Mesenchymal stem cell (in vitro differentiated cells and primary cell): ENCODE results near the gene TAS2R39.
"Not testable (repeated sequence)": the region's sequence is repeated elsewhere in the genome, so short reads cannot be mapped to it uniquely, and the experiment has no call there.

ENCODE experiments used
- DNase-seq: peaks from one replicate; pipeline ENCODE4 v3.0.0-alpha.2; 2013
- H2AFZ ChIP-seq: one replicate; pipeline ENCODE4 v1.6.1; 2013; ENCODE audit warnings: low read depth, mild to moderate bottlenecking, control low read depth, inconsistent platforms, low read length, moderate library complexity
- H2AK5ac ChIP-seq: 2 replicates; pipeline ENCODE4 v1.6.1; 2013; ENCODE audit warnings: low read length, moderate library complexity, mild to moderate bottlenecking, inconsistent platforms; ENCODE audit not compliant: severe bottlenecking
- H2BK120ac ChIP-seq: one replicate; pipeline ENCODE4 v1.6.1; 2013; ENCODE audit warnings: low read depth, mild to moderate bottlenecking, inconsistent platforms, low read length, moderate library complexity
- H2BK12ac ChIP-seq, 2 experiments: one replicate each; pipeline ENCODE4 v1.6.1; 2013; ENCODE audit warnings: inconsistent platforms in 2 of 2, low read length in 2 of 2, mild to moderate bottlenecking in 2 of 2, moderate library complexity in 2 of 2, control low read depth in 1 of 2
- H2BK15ac ChIP-seq: one replicate; pipeline ENCODE4 v1.6.1; 2013; ENCODE audit warnings: mild to moderate bottlenecking, low read depth, inconsistent platforms; ENCODE audit not compliant: poor library complexity, severe bottlenecking
- H2BK5ac ChIP-seq: 2 replicates; pipeline ENCODE4 v1.6.1; 2013; ENCODE audit warnings: low read depth, mild to moderate bottlenecking, low read length, control low read depth, inconsistent platforms; ENCODE audit not compliant: poor library complexity, severe bottlenecking
- H3K14ac ChIP-seq, 2 experiments: one replicate each; pipeline ENCODE4 v1.6.1; 2013; ENCODE audit warnings: inconsistent platforms in 2 of 2, low read length in 2 of 2, control low read depth in 1 of 2, mild to moderate bottlenecking in 1 of 2, moderate library complexity in 1 of 2
- H3K18ac ChIP-seq, 2 experiments: one replicate each; pipeline ENCODE4 v1.6.1; 2013; ENCODE audit warnings: inconsistent platforms in 2 of 2, low read length in 2 of 2, control low read depth in 1 of 2, low read depth in 1 of 2, mild to moderate bottlenecking in 1 of 2
- H3K23ac ChIP-seq, 2 experiments: one replicate each; pipeline ENCODE4 v1.6.1; 2013; ENCODE audit warnings: inconsistent platforms in 2 of 2, low read length in 2 of 2, mild to moderate bottlenecking in 2 of 2, moderate library complexity in 2 of 2, control low read depth in 1 of 2
- H3K27ac ChIP-seq: 2 replicates; pipeline ENCODE4 v1.5.1; 2013; ENCODE audit warnings: mild to moderate bottlenecking, moderate library complexity, low read length, control low read depth, inconsistent platforms; ENCODE audit not compliant: poor library complexity, severe bottlenecking
- H3K27me3 ChIP-seq, 2 experiments: 2 replicates each; pipeline versions ENCODE4 v1.6.1 to v1.7.0; 2013; ENCODE audit warnings: low read length in 2 of 2, mild to moderate bottlenecking in 2 of 2, moderate library complexity in 2 of 2, control low read depth in 1 of 2, inconsistent platforms in 1 of 2; ENCODE audit not compliant: control insufficient read depth in 1 of 2, insufficient read depth in 1 of 2
- H3K36me3 ChIP-seq, 2 experiments: 2 replicates each; pipeline versions ENCODE4 v1.6.1 to v1.7.0; 2013; ENCODE audit warnings: low read length in 2 of 2, control low read depth in 1 of 2, inconsistent platforms in 1 of 2, low read depth in 1 of 2, mild to moderate bottlenecking in 1 of 2; ENCODE audit not compliant: insufficient read depth in 2 of 2, control insufficient read depth in 1 of 2
- H3K4ac ChIP-seq, 2 experiments: one replicate each; pipeline ENCODE4 v1.6.1; 2013; ENCODE audit warnings: inconsistent platforms in 2 of 2, low read length in 2 of 2, mild to moderate bottlenecking in 2 of 2, moderate library complexity in 2 of 2, control low read depth in 1 of 2, low read depth in 1 of 2
- H3K4me1 ChIP-seq: 2 replicates; pipeline ENCODE4 v1.6.1; 2013; ENCODE audit warnings: low read depth, low read length, control low read depth; ENCODE audit not compliant: control insufficient read depth, insufficient read depth
- H3K4me2 ChIP-seq: 2 replicates; pipeline ENCODE4 v1.6.1; 2013; ENCODE audit warnings: low read length, mild to moderate bottlenecking, inconsistent platforms; ENCODE audit not compliant: poor library complexity, severe bottlenecking
- H3K4me3 ChIP-seq, 2 experiments: 2 replicates each; pipeline versions ENCODE4 v1.5.1 to v1.7.0; 2013; ENCODE audit warnings: low read length in 2 of 2, mild to moderate bottlenecking in 2 of 2, control low read depth in 1 of 2, low read depth in 1 of 2; ENCODE audit not compliant: insufficient read depth in 1 of 2
- H3K79me1 ChIP-seq: replicated peaks from 2 replicates; pipeline ENCODE4 v1.6.1; 2013; ENCODE audit warnings: mild to moderate bottlenecking, control low read depth, low read length, inconsistent platforms; ENCODE audit not compliant: poor library complexity, severe bottlenecking
- H3K9ac ChIP-seq: 2 replicates; pipeline ENCODE4 v1.7.0; 2013; ENCODE audit warnings: mild to moderate bottlenecking, low read length, moderate library complexity
- H3K9me3 ChIP-seq: 2 replicates; pipeline ENCODE4 v1.7.0; 2013; ENCODE audit warnings: mild to moderate bottlenecking, low read length; ENCODE audit not compliant: control insufficient read depth
- H4K8ac ChIP-seq: one replicate; pipeline ENCODE4 v1.6.1; 2013; ENCODE audit warnings: inconsistent platforms, mild to moderate bottlenecking, low read length, moderate library complexity
- H4K91ac ChIP-seq: one replicate; pipeline ENCODE4 v1.6.1; 2013; ENCODE audit warnings: mild to moderate bottlenecking, low read length, inconsistent platforms
- WGBS: methylation state at CpG from one replicate; pipeline ENCODE4 v1.1.7; 2013; ENCODE audit warnings: mixed read lengths; 5-methylcytosine and 5-hydroxymethylcytosine counted together

TAS2R39 gene

GRCh38 chr7:143176128-143176527, 7.1 kb upstream of the TAS2R39 start:
- 94% methylated on average over 2 of the region's 5 CpGs for WGBS

GRCh38 chr7:143177374-143178119, 5.7 kb upstream of the TAS2R39 start:
- DNase-seq = no peak
- Histone ChIP-seq H3K4me1 (no peaks in the 10 kb centered on the region), H3K4me2 (no peak overlapping the region), H3K4ac (no peak overlapping the region), H4K91ac (no peak overlapping the region), H2BK120ac (no peak overlapping the region), H2BK5ac (no peak overlapping the region), H2BK12ac (no peak overlapping the region), H2AFZ (no peak overlapping the region), H3K9ac (no peak overlapping the region), H3K4me3 (no peak overlapping the region), H3K36me3 (no peaks in the 10 kb centered on the region), H3K27ac (no peak overlapping the region), H3K14ac (no peak overlapping the region), H3K9me3 (peaks cover 14% of the 10 kb centered on the region), H2AK5ac (no peak overlapping the region), H4K8ac (no peak overlapping the region), H3K23ac (no peak overlapping the region), H3K79me1 (no peaks in the 10 kb centered on the region), H2BK15ac (no peak overlapping the region), H3K18ac (no peak overlapping the region), H3K27me3 (peaks cover 0 to 3% of the 10 kb centered on the region in 2 experiments)
- 67% methylated on average over 1 of the region's 2 CpGs for WGBS

More at GRCh38 chr7:143176128-143176527, 7.1 kb upstream of the TAS2R39 start:
- Histone ChIP-seq H3K9ac (no peak overlapping the region), H2BK5ac (no peak overlapping the region), H2BK15ac (no peak overlapping the region), H4K91ac (no peak overlapping the region), H2BK12ac (no peak overlapping the region), H2AFZ (no peak overlapping the region), H3K36me3 (no peaks in the 10 kb centered on the region), H3K4ac (no peak overlapping the region), H3K14ac (no peak overlapping the region), H2AK5ac (no peak overlapping the region), H3K18ac (no peak overlapping the region), H3K9me3 (peaks cover 14% of the 10 kb centered on the region), H3K79me1 (no peaks in the 10 kb centered on the region), H3K27ac (no peak overlapping the region), H2BK120ac (no peak overlapping the region), H3K4me2 (no peak overlapping the region), H3K4me1 (no peaks in the 10 kb centered on the region), H3K4me3 (no peak overlapping the region), H3K23ac (no peak overlapping the region), H3K27me3 (no peaks in the 10 kb centered on the region), H4K8ac (no peak overlapping the region)
- DNase-seq = no peak

GRCh38 chr7:143180771-143181170, 2.4 kb upstream of the TAS2R39 start:
- not testable (repeated sequence) for H4K8ac ChIP-seq, H3K4me2 ChIP-seq, H3K23ac ChIP-seq, H3K27ac ChIP-seq, H3K79me1 ChIP-seq, H2BK5ac ChIP-seq, H2AK5ac ChIP-seq, H3K4me1 ChIP-seq, H3K36me3 ChIP-seq, H2BK15ac ChIP-seq, H2BK120ac ChIP-seq, H3K4ac ChIP-seq, H3K9ac ChIP-seq, H3K18ac ChIP-seq, DNase-seq, H3K14ac ChIP-seq, H3K4me3 ChIP-seq, H3K27me3 ChIP-seq, H4K91ac ChIP-seq, H2BK12ac ChIP-seq, H2AFZ ChIP-seq
- 100% methylated on average over 2 of the region's 4 CpGs for WGBS
- peaks cover 14% of the 10 kb centered on the region for H3K9me3 ChIP-seq

GRCh38 chr7:143181349-143181748, 1.9 kb upstream of the TAS2R39 start:
- Histone ChIP-seq H3K36me3 (no peaks in the 10 kb centered on the region), H4K8ac (no peak overlapping the region), H3K27ac (no peak overlapping the region), H3K4me2 (no peak overlapping the region), H2AK5ac (no peak overlapping the region), H3K4me1 (no peaks in the 10 kb centered on the region), H3K4me3 (no peak overlapping the region), H3K27me3 (peaks cover 0 to 3% of the 10 kb centered on the region in 2 experiments), H3K9ac (no peak overlapping the region), H2BK120ac (no peak overlapping the region), H4K91ac (no peak overlapping the region), H3K79me1 (no peaks in the 10 kb centered on the region), H2AFZ (no peak overlapping the region), H2BK12ac (no peak overlapping the region), H3K18ac (no peak overlapping the region), H3K4ac (no peak overlapping the region), H2BK5ac (no peak overlapping the region), H3K9me3 (peaks cover 14% of the 10 kb centered on the region), H2BK15ac (no peak overlapping the region), H3K23ac (no peak overlapping the region), H3K14ac (no peak overlapping the region)
- DNase-seq = no peak
- 68% methylated on average over 2 of the region's 2 CpGs for WGBS
